Stomach (tissue), 9 donors: ENCODE results near the gene DENND2A. TPM values are rescaled to one million over a fixed set of nuclear protein-coding genes. Genes with fewer than 3 reads are reported as not detected.
A peak's percentile ranks its signal among the peaks of the same experiment; 100 is the strongest.

Source experiments
- DNase-seq, 2 donors: peaks; one replicate each; pipeline versions ENCODE4 v3.0.0 to v3.0.0-alpha.2; 2013 to 2019
- H3K27ac ChIP-seq, 5 donors: fragments of 200-600 bp in 4 of 5; sonication (generic) in 4 of 5; one replicate each; pipeline ENCODE4 v1.5.1; 2013 to 2019; ENCODE audit warnings: mild to moderate bottlenecking in 1 of 5, moderate library complexity in 1 of 5
- H3K27me3 ChIP-seq, 3 donors: fragments of 200-600 bp; sonication (generic); one replicate each; pipeline ENCODE4 v1.5.1; 2017 to 2019; ENCODE audit warnings: mixed run types in 1 of 3
- H3K36me3 ChIP-seq, 4 donors: fragments of 200-600 bp; sonication (generic); 1 replicate in 3 of 4; 2 replicates in 1 of 4; pipeline ENCODE4 v1.5.1; 2016 to 2019
- H3K4me1 ChIP-seq, 4 donors: fragments of 200-600 bp; sonication (generic); one replicate each; pipeline ENCODE4 v1.5.1; 2016 to 2019
- H3K4me3 ChIP-seq, 4 donors: fragments of 200-600 bp; sonication (generic) in 3 of 4; one replicate each; pipeline ENCODE4 v1.5.1; 2016 to 2019; ENCODE audit warnings: mild to moderate bottlenecking in 1 of 4
- H3K9me3 ChIP-seq, 4 donors: fragments of 200-600 bp; sonication (generic); one replicate each; pipeline ENCODE4 v1.5.1; 2016 to 2019
- EP300 ChIP-seq: sonication (generic); formaldehyde crosslinking; IDR thresholded peaks from one replicate; pipeline ENCODE4 v1.6.1; 2017; ENCODE audit warnings: antibody characterized with exemption
- POLR2A ChIP-seq, 4 donors: fragments of 450-650 bp; IDR thresholded peaks; one replicate each; pipeline ENCODE4 v1.6.1; 2016; ENCODE audit warnings: antibody characterized with exemption in 4 of 4, control low read depth in 2 of 4, mild to moderate bottlenecking in 1 of 4, moderate library complexity in 1 of 4
- POLR2AphosphoS5 ChIP-seq, 3 donors: sonication (generic); formaldehyde crosslinking; IDR thresholded peaks; one replicate each; pipeline ENCODE4 v1.6.1; 2016; ENCODE audit warnings: antibody characterized with exemption in 3 of 3
- WGBS, 5 donors: extraction: QIAGEN DNeasy Blood & Tissue Kit in 3 of 5; methylation state at CpG; one replicate each; pipeline versions ENCODE4 v1.1.5 to v1.1.7; 2013 to 2018; 5-methylcytosine and 5-hydroxymethylcytosine counted together
- intact Hi-C: fragments of 100-400 bp; cut with DNase I; formaldehyde crosslinking; loops from one replicate; pipeline ENCODE4 v1.15.1; 2023; ENCODE audit warnings: low total_unique reads
- polyA plus RNA-seq, 3 donors: library from polyadenylated mRNA; stranded (reverse); fragments of 200-250 nt; gene quantifications; one replicate each; pipeline ENCODE4 v1.2.3, GENCODE V29; 2013
- total RNA-seq, 5 donors: library from RNA; depleted of rRNA; stranded (reverse); fragments of >200 nt; gene quantifications; one replicate each; pipeline versions ENCODE4 v1.1.0 to v1.2.3, GENCODE V29; 2014 to 2016
- TF ChIP-seq, protein P1 (sequence below), 7 experiments: fragments of 450-650 bp in 4 of 7; fragments of 200-600 bp in 3 of 7; sonication (generic) in 3 of 7; IDR thresholded peaks; one replicate each; pipeline ENCODE4 v1.5.1; 2016 to 2019; ENCODE audit warnings: antibody characterized with exemption in 7 of 7, control low read depth in 2 of 7, mild to moderate bottlenecking in 1 of 7
- donor health status: healthy with polysubstance abuse.
- donor health status: Bipolar disorder and iron deficiency.
- donor health status: healthy.

Gene DENND2A
- total and polyA plus RNA-seq, 8 donors, result 1.8 to 17.8 (median 6.5) TPM

- Histone ChIP-seq H3K4me3 (no peak overlapping the region), H3K27ac (peak overlapping the region in 2 of 5 donors; percentile 3 to 34), H3K27me3 (no peaks in the 10 kb centered on the region), H3K4me1 (peaks cover 25 to 38% (median 32%) of the 10 kb centered on the region in 4 donors), H3K36me3 (peaks cover 5 to 32% (median 25%) of the 10 kb centered on the region in 4 donors), H3K9me3 (no peaks in the 10 kb centered on the region)
- WGBS, 5 donors, result 62 to 64% (median 63%) methylated on average over 8 of the region's 8 CpGs
- intact Hi-C loops, result no loop called here
- peak in 1 of 2 donors; percentile 73 for DNase-seq
- TF ChIP-seq POLR2AphosphoS5 (IDR thresholded peaks at IDR 0.05) (no peak), EP300 (no peak), POLR2A (IDR thresholded peaks at IDR 0.05) (no peak)
- TF ChIP-seq, protein P1, sequence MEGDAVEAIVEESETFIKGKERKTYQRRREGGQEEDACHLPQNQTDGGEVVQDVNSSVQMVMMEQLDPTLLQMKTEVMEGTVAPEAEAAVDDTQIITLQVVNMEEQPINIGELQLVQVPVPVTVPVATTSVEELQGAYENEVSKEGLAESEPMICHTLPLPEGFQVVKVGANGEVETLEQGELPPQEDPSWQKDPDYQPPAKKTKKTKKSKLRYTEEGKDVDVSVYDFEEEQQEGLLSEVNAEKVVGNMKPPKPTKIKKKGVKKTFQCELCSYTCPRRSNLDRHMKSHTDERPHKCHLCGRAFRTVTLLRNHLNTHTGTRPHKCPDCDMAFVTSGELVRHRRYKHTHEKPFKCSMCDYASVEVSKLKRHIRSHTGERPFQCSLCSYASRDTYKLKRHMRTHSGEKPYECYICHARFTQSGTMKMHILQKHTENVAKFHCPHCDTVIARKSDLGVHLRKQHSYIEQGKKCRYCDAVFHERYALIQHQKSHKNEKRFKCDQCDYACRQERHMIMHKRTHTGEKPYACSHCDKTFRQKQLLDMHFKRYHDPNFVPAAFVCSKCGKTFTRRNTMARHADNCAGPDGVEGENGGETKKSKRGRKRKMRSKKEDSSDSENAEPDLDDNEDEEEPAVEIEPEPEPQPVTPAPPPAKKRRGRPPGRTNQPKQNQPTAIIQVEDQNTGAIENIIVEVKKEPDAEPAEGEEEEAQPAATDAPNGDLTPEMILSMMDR (IDR thresholded peaks at IDR 0.05), result no peak
These were observed 34.5 kb upstream of the DENND2A start for GRCh38 chr7:140674899-140675701.

DNA sequence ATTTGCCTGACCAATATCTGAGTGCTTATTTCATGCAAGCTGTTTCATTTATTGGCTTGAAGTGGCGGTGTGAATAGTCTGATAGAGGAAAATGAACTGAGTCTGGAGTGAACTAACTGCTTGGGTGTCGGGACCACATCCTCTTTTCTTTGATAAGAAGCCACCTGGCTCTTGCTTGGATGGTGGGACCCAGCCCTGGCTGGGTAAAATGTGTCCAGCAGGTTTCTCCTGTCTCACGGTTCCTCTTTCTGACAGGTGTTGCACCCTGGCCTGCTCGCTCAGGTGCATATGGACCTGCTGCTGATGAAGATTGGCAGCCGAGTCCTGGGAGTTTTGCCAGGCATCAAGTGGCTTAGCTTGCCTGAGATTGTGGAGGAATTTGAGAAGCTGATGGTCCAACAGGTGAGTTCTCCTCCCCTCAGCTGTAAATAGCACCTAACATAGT lies 33.8 kb upstream of the DENND2A start:
- H3K9me3 ChIP-seq, result no peaks in the 10 kb centered on the region
- H3K27ac ChIP-seq, result peak overlapping the region in 4 of 5 donors; percentile 34 to 94 (median 89)
- H3K4me3 ChIP-seq, result peak overlapping the region in 2 of 4 donors; percentile 74 to 85
- 40 to 62% (median 46%) methylated on average over 5 of the region's 5 CpGs for WGBS, 5 donors
- peaks cover 25 to 38% (median 32%) of the 10 kb centered on the region in 4 donors for H3K4me1 ChIP-seq
- intact Hi-C loops, result no loop called here
- DNase-seq, result peak in 1 of 2 donors; percentile 63
- TF ChIP-seq EP300 (no peak), POLR2AphosphoS5 (IDR thresholded peaks at IDR 0.05) (no peak), POLR2A (IDR thresholded peaks at IDR 0.05) (peak in 1 of 4 donors; percentile 6)
- TF ChIP-seq, protein P1 (IDR thresholded peaks at IDR 0.05), result no peak
- H3K27me3 ChIP-seq, result no peaks in the 10 kb centered on the region
- H3K36me3 ChIP-seq, result peaks cover 5 to 25% (median 18%) of the 10 kb centered on the region in 4 donors

GRCh38 chr7:140673774-140674155 lies 33.2 kb upstream of the DENND2A start:
- no peaks in the 10 kb centered on the region for H3K27me3 ChIP-seq
- peaks cover 0 to 19% (median 12%) of the 10 kb centered on the region in 4 donors for H3K36me3 ChIP-seq
- H3K9me3 ChIP-seq, result no peaks in the 10 kb centered on the region
- intact Hi-C loops, result no loop called here
- peak overlapping the region; percentile 71 to 85 (median 75) for H3K4me3 ChIP-seq
- WGBS, 5 donors, result 19 to 29% (median 22%) methylated on average over 9 to 18 of the region's 18 CpGs
- peaks cover 25 to 38% (median 32%) of the 10 kb centered on the region in 4 donors for H3K4me1 ChIP-seq
- peak overlapping the region; percentile 27 to 94 (median 90) for H3K27ac ChIP-seq
- peak in 1 of 2 donors; percentile 41 for DNase-seq
- TF ChIP-seq POLR2A (IDR thresholded peaks at IDR 0.05), result no peak
- TF ChIP-seq EP300, result no peak
- TF ChIP-seq, protein P1 (IDR thresholded peaks at IDR 0.05), result no peak
- no peak for TF ChIP-seq POLR2AphosphoS5 (IDR thresholded peaks at IDR 0.05)

GRCh38 chr7:140673063-140673773 lies 32.6 kb upstream of the DENND2A start:
- peak overlapping the region; percentile 71 to 85 (median 75) for H3K4me3 ChIP-seq

More at GRCh38 chr7:140673063-140673773, 32.6 kb upstream of the DENND2A start:
- TF ChIP-seq EP300 (no peak), POLR2A (IDR thresholded peaks at IDR 0.05) (peak in 1 of 4 donors; percentile 22), POLR2AphosphoS5 (IDR thresholded peaks at IDR 0.05) (peak in 2 of 3 donors; percentile 39 to 49)
- TF ChIP-seq, protein P1 (IDR thresholded peaks at IDR 0.05), result no peak
- Histone ChIP-seq H3K36me3 (peaks cover 0 to 14% (median 6%) of the 10 kb centered on the region in 4 donors), H3K27me3 (no peaks in the 10 kb centered on the region), H3K9me3 (no peaks in the 10 kb centered on the region), H3K4me1 (peaks cover 25 to 38% (median 32%) of the 10 kb centered on the region in 4 donors), H3K27ac (peak overlapping the region; percentile 86 to 96 (median 92))
- 0 to 1% (median 0%) methylated on average over 36 to 72 of the region's 72 CpGs for WGBS, 5 donors
- intact Hi-C loops, result no loop called here
- DNase-seq, result peak; percentile 81 to 93
